ENCODE results near the gene ZNF578. TPM values are rescaled to one million over a fixed set of nuclear protein-coding genes. Genes with fewer than 3 reads are reported as not detected.
"Not testable (repeated sequence)": the region's sequence is repeated elsewhere in the genome, so short reads cannot be mapped to it uniquely, and the experiment has no call there.

The ZNF578 gene
- total RNA-seq, 1 experiment from 2014 or later = 0.04 TPM

DNA sequence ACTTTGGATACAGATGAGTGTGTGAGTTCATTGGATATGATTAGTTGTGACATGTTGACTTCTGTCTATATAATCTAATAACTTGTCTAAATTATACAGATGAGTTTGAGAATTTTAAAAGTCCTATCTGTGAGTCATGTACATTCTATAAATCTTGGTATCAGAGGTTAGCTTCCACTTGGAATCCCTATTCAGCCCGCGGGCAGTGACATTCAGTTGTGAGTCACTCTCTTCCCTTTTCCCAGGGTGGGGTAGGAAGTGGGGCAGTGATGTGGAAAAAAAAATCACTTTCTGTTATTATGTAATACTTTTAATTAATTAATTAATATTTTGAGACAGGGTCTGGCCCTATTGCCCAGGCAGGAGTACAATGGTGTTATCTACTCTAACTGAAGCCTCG is 41.2 kb downstream of the ZNF578 start:
- no peaks in the 10 kb centered on the region for H4K20me1 ChIP-seq (ENCODE audit: insufficient read depth, low read depth, low read length)

DNA sequence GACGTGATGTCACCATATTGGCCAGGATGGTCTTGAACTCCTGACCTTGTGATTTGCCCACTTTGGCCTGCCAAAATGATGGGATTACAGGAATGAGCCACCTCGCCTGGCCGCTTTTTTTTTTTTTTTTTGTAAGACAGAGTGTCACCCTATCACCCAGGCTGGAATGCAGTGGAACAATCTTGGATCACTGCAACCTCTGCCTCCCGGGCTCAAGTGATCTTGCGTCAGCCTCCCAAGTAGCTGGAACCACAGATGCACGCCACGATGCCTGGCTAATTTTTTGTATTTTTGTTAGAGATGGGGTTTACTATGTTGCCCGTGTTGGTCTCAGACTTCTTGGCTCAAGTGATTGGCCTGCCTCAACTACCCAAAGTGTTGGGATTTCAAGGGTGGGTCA is 45.2 kb downstream of the ZNF578 start:
- Histone ChIP-seq H3K9me2 (replicated peaks; ENCODE audit: insufficient read depth, low read length) (no peaks in the 10 kb centered on the region), H2AFZ (ENCODE audit: low read length) (no peak overlapping the region), H3K9ac (ENCODE audit: low read length) (no peak overlapping the region), H3K4me3 (ENCODE audit: low read length) (no peak overlapping the region), H3K79me2 (ENCODE audit: low read length) (no peaks in the 10 kb centered on the region), H3K4me1 (ENCODE audit: low read length) (no peaks in the 10 kb centered on the region), H3K4me2 (ENCODE audit: low read depth, low read length, poor library complexity, severe bottlenecking) (no peak overlapping the region), H4K20me1 (ENCODE audit: insufficient read depth, low read depth, low read length) (no peaks in the 10 kb centered on the region), H3K27ac (ENCODE audit: low read length) (no peak overlapping the region), H3K9me3 (ENCODE audit: low read length) (no peaks in the 10 kb centered on the region), H3K27me3 (ENCODE audit: low read length) (no peaks in the 10 kb centered on the region), H3K36me3 (ENCODE audit: insufficient read depth, low read length) (no peaks in the 10 kb centered on the region)
- no peak for DNase-seq

More for the DNA sequence above, 41.2 kb downstream of the ZNF578 start:
- no peaks in the 10 kb centered on the region for H3K4me1 ChIP-seq (ENCODE audit: low read length)
- H3K9ac ChIP-seq (ENCODE audit: low read length) = no peak overlapping the region
- no peaks in the 10 kb centered on the region for H3K27me3 ChIP-seq (ENCODE audit: low read length)
- no peak overlapping the region for H3K4me3 ChIP-seq (ENCODE audit: low read length)
- H3K9me2 ChIP-seq (replicated peaks; ENCODE audit: insufficient read depth, low read length) = no peaks in the 10 kb centered on the region
- H3K27ac ChIP-seq (ENCODE audit: low read length) = no peak overlapping the region
- no peak overlapping the region for H2AFZ ChIP-seq (ENCODE audit: low read length)
- H3K4me2 ChIP-seq (ENCODE audit: low read depth, low read length, poor library complexity, severe bottlenecking) = no peak overlapping the region
- H3K36me3 ChIP-seq (ENCODE audit: insufficient read depth, low read length) = no peaks in the 10 kb centered on the region
- no peak for DNase-seq
- H3K9me3 ChIP-seq (ENCODE audit: low read length) = peaks cover 4% of the 10 kb centered on the region; the same call in 1 of the 2 replicates
- no peaks in the 10 kb centered on the region for H3K79me2 ChIP-seq (ENCODE audit: low read length)

DNA sequence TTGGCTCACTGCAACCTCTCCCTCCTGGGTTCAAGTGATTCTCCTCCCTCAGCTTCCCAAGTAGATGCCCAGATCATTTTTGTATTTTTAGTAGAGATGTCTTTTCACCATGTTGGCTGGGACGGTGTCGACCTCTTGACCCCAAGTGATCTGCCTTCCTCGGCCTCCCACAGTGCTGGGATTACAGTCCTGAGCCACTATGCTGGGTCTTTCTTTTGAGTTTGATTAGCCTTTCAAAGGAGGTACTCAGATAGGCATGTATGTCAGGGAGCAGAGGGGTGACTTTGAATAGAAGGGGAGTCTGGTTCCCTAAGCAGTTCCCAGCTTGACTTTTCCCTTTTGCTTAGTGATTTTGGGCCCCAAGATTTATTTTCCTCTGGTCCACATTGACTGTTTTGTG is 47.1 kb downstream of the ZNF578 start:
- not testable (repeated sequence) for DNase-seq; H3K27ac ChIP-seq (ENCODE audit: low read length); H3K4me1 ChIP-seq (ENCODE audit: low read length); H3K27me3 ChIP-seq (ENCODE audit: low read length); H3K9me3 ChIP-seq (ENCODE audit: low read length); H3K9me2 ChIP-seq (replicated peaks; ENCODE audit: insufficient read depth, low read length); H3K9ac ChIP-seq (ENCODE audit: low read length); H3K4me2 ChIP-seq (ENCODE audit: low read depth, low read length, poor library complexity, severe bottlenecking); H3K36me3 ChIP-seq (ENCODE audit: insufficient read depth, low read length); H2AFZ ChIP-seq (ENCODE audit: low read length); H4K20me1 ChIP-seq (ENCODE audit: insufficient read depth, low read depth, low read length); H3K4me3 ChIP-seq (ENCODE audit: low read length); H3K79me2 ChIP-seq (ENCODE audit: low read length)

DNA sequence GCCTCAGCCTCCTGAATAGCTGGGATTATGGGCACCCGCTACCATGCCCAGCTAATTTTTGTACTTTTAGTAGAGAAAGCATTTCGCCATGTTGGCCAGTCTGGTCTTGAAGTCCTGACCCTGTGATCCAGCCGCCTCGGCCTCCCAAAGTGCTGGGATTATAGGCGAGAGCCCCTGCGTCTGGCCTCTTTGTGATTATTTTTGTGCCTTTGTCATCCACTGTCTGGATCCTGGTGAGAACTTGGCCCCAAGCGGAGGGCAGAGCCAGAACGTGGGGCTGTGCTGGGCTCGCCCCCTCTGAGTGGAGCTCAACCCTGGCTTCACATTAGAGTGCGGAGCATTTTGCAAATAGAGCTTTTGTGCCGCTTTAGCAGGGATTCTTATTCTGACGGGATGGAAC is 47.6 kb downstream of the ZNF578 start:
- H3K4me3 ChIP-seq (ENCODE audit: low read length); H3K79me2 ChIP-seq (ENCODE audit: low read length); H3K4me1 ChIP-seq (ENCODE audit: low read length); H2AFZ ChIP-seq (ENCODE audit: low read length); H3K27ac ChIP-seq (ENCODE audit: low read length); H3K9me3 ChIP-seq (ENCODE audit: low read length); H3K27me3 ChIP-seq (ENCODE audit: low read length); H4K20me1 ChIP-seq (ENCODE audit: insufficient read depth, low read depth, low read length); H3K4me2 ChIP-seq (ENCODE audit: low read depth, low read length, poor library complexity, severe bottlenecking); H3K9ac ChIP-seq (ENCODE audit: low read length); H3K9me2 ChIP-seq (replicated peaks; ENCODE audit: insufficient read depth, low read length); H3K36me3 ChIP-seq (ENCODE audit: insufficient read depth, low read length); DNase-seq: not testable (repeated sequence)

DNA sequence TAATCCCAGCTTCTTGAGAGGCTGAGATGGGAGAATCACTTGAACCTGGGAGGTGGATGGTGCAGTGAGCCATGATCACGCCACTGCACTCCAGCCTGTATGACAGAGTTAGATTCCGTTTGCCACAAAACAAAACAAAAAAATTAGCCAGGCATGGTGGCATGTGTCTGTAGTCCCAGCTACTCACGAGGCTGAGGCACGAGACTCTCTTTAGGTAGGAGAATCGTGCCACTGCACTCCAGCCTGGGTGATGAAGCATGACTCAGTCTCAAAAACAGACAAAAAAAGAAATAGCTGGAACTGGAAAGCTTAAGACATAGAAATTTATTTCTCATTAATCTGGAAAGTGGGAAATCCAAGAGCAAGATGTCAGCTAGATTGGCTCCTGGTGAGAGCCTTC is 53.9 kb downstream of the ZNF578 start:
- Histone ChIP-seq H3K27ac (ENCODE audit: low read length) (no peak overlapping the region), H3K4me3 (ENCODE audit: low read length) (no peak overlapping the region), H2AFZ (ENCODE audit: low read length) (no peak overlapping the region), H4K20me1 (ENCODE audit: insufficient read depth, low read depth, low read length) (no peaks in the 10 kb centered on the region), H3K4me1 (ENCODE audit: low read length) (no peaks in the 10 kb centered on the region), H3K9ac (ENCODE audit: low read length) (no peak overlapping the region), H3K9me3 (ENCODE audit: low read length) (peaks cover 5% of the 10 kb centered on the region; the same call in 1 of the 2 replicates), H3K27me3 (ENCODE audit: low read length) (no peaks in the 10 kb centered on the region), H3K79me2 (ENCODE audit: low read length) (no peaks in the 10 kb centered on the region), H3K36me3 (ENCODE audit: insufficient read depth, low read length) (no peaks in the 10 kb centered on the region), H3K9me2 (replicated peaks; ENCODE audit: insufficient read depth, low read length) (no peaks in the 10 kb centered on the region), H3K4me2 (ENCODE audit: low read depth, low read length, poor library complexity, severe bottlenecking) (no peak overlapping the region)
- no peak for DNase-seq

DNA sequence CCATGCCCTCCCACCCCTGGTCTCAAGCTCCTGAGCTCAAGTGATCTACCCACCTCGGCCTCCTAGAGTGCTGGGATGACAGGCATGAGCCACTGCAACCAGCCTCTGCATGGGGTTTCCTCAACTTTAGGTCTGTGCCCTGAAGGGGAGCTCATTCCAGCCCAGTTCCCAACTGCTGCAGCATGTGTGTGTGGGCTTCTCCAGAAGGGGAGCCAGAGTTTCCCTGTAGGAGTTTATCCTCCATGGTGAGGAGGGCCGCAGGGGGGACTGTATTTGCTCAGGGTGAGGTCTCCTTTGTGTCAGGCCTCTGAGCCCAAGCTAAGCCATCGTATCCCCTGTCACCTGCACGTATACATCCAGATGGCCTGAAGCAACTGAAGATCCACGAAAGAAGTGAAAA is 62.8 kb downstream of the ZNF578 start:
- Histone ChIP-seq H3K9me3 (ENCODE audit: low read length) (peaks cover 5% of the 10 kb centered on the region; the same call in 1 of the 2 replicates), H2AFZ (ENCODE audit: low read length) (no peak overlapping the region), H3K9ac (ENCODE audit: low read length) (no peak overlapping the region), H3K9me2 (replicated peaks; ENCODE audit: insufficient read depth, low read length) (no peaks in the 10 kb centered on the region), H3K4me2 (ENCODE audit: low read depth, low read length, poor library complexity, severe bottlenecking) (no peak overlapping the region), H3K4me3 (ENCODE audit: low read length) (no peak overlapping the region), H4K20me1 (ENCODE audit: insufficient read depth, low read depth, low read length) (no peaks in the 10 kb centered on the region), H3K27ac (ENCODE audit: low read length) (no peak overlapping the region), H3K36me3 (ENCODE audit: insufficient read depth, low read length) (no peaks in the 10 kb centered on the region), H3K4me1 (ENCODE audit: low read length) (no peaks in the 10 kb centered on the region), H3K27me3 (ENCODE audit: low read length) (no peaks in the 10 kb centered on the region), H3K79me2 (ENCODE audit: low read length) (no peaks in the 10 kb centered on the region)
- DNase-seq = no peak

DNA sequence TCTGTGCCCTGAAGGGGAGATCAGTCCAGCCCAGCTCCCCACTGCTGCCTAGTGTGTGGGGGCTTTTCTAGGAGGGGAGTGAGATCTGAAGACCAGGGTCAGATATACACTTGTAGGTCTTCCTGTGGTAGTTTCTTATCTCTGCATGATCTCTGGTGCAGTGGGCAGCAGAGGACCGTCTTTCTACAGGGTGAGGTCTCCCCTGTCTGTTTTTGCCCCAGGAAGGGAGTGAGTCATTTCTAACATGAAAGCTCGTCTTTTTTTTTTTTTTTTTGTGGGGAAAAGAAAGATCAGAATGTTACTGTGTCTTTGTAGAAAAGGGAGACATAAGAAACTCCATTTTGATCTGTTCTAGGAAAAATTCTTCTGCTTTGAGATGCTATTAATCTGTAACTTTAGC is 65.3 kb downstream of the ZNF578 start:
- Histone ChIP-seq H3K79me2 (ENCODE audit: low read length) (no peaks in the 10 kb centered on the region), H3K4me2 (ENCODE audit: low read depth, low read length, poor library complexity, severe bottlenecking) (no peak overlapping the region), H3K36me3 (ENCODE audit: insufficient read depth, low read length) (no peaks in the 10 kb centered on the region), H3K9me3 (ENCODE audit: low read length) (no peaks in the 10 kb centered on the region; the same call in 1 of the 2 replicates), H3K27ac (ENCODE audit: low read length) (no peak overlapping the region), H2AFZ (ENCODE audit: low read length) (no peak overlapping the region), H3K27me3 (ENCODE audit: low read length) (no peaks in the 10 kb centered on the region), H4K20me1 (ENCODE audit: insufficient read depth, low read depth, low read length) (no peaks in the 10 kb centered on the region), H3K4me1 (ENCODE audit: low read length) (no peaks in the 10 kb centered on the region), H3K9ac (ENCODE audit: low read length) (no peak overlapping the region), H3K9me2 (replicated peaks; ENCODE audit: insufficient read depth, low read length) (no peaks in the 10 kb centered on the region), H3K4me3 (ENCODE audit: low read length) (no peak overlapping the region)
- DNase-seq = no peak

DNA sequence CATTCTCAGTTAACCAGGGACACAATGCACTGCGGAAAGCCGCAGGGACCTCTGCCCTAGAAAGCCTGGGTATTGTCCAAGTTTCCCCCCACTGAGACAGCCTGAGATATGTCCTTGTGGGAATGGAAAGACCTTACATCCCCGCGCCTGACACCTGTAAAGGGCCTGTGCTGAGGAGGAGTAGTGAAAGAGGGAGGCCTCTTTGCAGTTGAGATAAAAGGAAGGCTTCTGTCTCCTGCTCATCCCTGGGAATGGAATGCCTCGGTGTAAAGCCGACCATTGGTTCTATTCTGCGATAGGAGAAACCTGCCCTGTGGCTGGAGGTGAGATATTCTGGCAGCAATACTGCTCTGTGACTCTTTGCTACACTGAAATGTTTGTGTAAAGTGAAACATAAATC is 65.8 kb downstream of the ZNF578 start:
- H3K36me3 ChIP-seq (ENCODE audit: insufficient read depth, low read length); H2AFZ ChIP-seq (ENCODE audit: low read length); DNase-seq; H3K9me3 ChIP-seq (ENCODE audit: low read length); H3K4me2 ChIP-seq (ENCODE audit: low read depth, low read length, poor library complexity, severe bottlenecking); H4K20me1 ChIP-seq (ENCODE audit: insufficient read depth, low read depth, low read length); H3K27me3 ChIP-seq (ENCODE audit: low read length); H3K9me2 ChIP-seq (replicated peaks; ENCODE audit: insufficient read depth, low read length); H3K4me1 ChIP-seq (ENCODE audit: low read length); H3K27ac ChIP-seq (ENCODE audit: low read length); H3K79me2 ChIP-seq (ENCODE audit: low read length); H3K4me3 ChIP-seq (ENCODE audit: low read length); H3K9ac ChIP-seq (ENCODE audit: low read length): not testable (repeated sequence)

DNA sequence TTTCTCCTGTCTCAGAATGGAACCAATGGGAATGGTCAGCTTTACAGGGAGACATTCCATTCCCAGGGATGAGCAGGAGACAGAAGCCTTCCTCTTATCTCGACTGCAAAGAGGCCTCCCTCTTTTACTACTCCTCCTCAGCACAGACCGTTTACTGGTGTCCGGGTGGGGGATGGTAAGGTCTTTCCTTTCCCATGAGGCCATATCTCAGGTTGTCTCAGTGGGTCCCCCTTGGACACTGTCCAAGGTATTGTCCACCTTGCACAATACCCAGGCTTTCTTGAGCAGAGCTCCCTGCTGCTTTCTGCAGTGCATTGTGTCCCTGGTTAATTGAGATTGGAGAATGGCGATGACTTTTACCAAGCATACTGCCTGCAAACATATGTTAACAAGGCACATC is 66.7 kb downstream of the ZNF578 start:
- H2AFZ ChIP-seq (ENCODE audit: low read length) = no peak overlapping the region
- no peak overlapping the region for H3K27ac ChIP-seq (ENCODE audit: low read length)
- H3K36me3 ChIP-seq (ENCODE audit: insufficient read depth, low read length) = no peaks in the 10 kb centered on the region
- no peaks in the 10 kb centered on the region for H3K79me2 ChIP-seq (ENCODE audit: low read length)
- no peak overlapping the region for H3K9ac ChIP-seq (ENCODE audit: low read length)
- no peak overlapping the region for H3K4me2 ChIP-seq (ENCODE audit: low read depth, low read length, poor library complexity, severe bottlenecking)
- H4K20me1 ChIP-seq (ENCODE audit: insufficient read depth, low read depth, low read length) = no peaks in the 10 kb centered on the region
- DNase-seq = no peak
- 0 out of 2 replicates have a peak, but pooled peaks cover 4% of the 10 kb centered on the region for H3K9me3 ChIP-seq (ENCODE audit: low read length)
- no peaks in the 10 kb centered on the region for H3K4me1 ChIP-seq (ENCODE audit: low read length)
- no peaks in the 10 kb centered on the region for H3K27me3 ChIP-seq (ENCODE audit: low read length)
- no peaks in the 10 kb centered on the region for H3K9me2 ChIP-seq (replicated peaks; ENCODE audit: insufficient read depth, low read length)
- H3K4me3 ChIP-seq (ENCODE audit: low read length) = no peak overlapping the region
